ENCODE results near the gene RAB4B. TPM values are rescaled to one million over a fixed set of nuclear protein-coding genes. Genes with fewer than 3 reads are reported as not detected.
A peak's percentile ranks its signal among the peaks of the same experiment; 100 is the strongest.
"Not testable (repeated sequence)": the region's sequence is repeated elsewhere in the genome, so short reads cannot be mapped to it uniquely, and the experiment has no call there.

Gene RAB4B
- total RNA-seq, 2 donors from 2014 or later: 42.8 to 60.6 TPM

- Mint-ChIP-seq H3K27ac (peak overlapping the region; percentile 85 to 88), H3K36me3 (peaks cover 12 to 28% of the 10 kb centered on the region in 2 donors), H3K9me3 (no peaks in the 10 kb centered on the region)
- no peak for ATAC-seq
- no peak for DNase-seq (ENCODE audit: low spot score in 2 of 2)
These were observed 27.3 kb downstream of the RAB4B start for GRCh38 chr19:40805258-40805868.

DNA sequence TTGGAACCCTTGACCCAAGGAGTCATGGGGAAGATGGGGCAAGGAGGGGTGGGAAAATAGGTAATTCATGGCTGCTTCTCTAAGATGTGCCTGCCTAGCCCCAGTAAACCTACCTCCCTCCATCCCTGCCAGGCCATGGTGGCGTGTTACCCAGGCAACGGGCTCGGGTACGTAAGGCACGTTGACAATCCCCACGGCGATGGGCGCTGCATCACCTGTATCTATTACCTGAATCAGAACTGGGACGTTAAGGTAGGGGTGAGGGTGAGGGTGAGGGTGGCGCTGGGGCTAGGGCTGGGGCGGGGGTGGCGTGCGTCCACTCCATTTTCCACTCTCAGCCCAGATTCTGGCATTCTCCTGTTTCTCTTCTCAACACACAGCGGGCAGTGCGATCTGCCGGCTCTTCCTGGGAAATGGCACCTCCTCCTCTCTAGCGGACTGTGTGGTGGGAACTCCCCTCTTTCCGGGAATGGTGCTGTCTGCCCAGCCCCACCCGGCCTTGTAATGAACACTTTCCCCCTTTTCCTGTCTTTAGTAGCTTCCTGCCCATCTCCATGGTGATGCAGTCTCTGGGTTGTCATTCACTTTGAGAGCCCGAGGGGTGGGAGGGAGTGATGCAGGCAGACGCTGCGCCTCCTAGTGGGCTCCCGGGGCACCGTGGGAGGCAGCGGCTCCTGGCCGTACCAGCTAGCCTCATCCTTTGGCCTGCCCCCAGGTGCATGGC, 28.5 kb downstream of the RAB4B start:
- DNase-seq (ENCODE audit: low spot score in 2 of 2): peak; percentile 82 to 85
- Mint-ChIP-seq H3K27ac (peak overlapping the region; percentile 85 to 97), H3K9me3 (no peaks in the 10 kb centered on the region), H3K36me3 (peaks cover 6 to 22% of the 10 kb centered on the region in 2 donors)
- peak; percentile 61 to 63 for ATAC-seq

DNA sequence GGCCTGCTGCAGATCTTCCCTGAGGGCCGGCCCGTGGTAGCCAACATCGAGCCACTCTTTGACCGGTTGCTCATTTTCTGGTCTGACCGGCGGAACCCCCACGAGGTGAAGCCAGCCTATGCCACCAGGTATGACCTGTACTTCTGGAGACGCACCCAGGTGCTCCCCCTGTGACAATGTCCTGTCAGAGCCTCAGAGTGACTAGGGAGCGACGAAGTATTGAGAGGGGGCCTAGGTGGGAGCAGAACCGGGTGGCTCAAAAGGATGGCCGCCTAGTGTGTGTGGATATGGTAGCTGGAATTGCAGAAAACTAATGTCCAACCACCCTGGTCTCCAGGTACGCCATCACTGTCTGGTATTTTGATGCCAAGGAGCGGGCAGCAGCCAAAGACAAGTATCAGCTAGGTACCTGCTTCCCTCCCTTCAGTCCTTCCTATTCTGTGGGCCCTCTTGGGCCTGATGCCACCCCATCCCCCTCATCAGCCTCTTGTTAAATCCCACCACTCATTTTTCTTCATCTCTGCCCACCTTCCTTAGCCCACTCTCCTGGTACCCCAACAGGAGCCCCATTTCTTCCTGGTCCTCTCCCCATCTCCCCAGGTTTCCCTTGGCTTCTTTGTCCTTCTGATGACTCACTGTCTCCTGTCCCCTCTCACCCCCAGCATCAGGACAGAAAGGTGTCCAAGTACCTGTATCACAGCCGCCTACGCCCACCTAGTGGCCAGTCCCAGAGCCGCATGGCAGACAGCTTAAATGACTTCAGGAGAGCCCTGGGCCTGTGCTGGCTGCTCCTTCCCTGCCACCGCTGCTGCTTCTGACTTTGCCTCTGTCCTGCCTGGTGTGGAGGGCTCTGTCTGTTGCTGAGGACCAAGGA, 29.3 kb downstream of the RAB4B start:
- Mint-ChIP-seq H3K27ac (peak overlapping the region; percentile 52 to 85), H3K36me3 (peaks cover 0 to 14% of the 10 kb centered on the region in 2 donors), H3K9me3 (no peaks in the 10 kb centered on the region)
- no peak for ATAC-seq
- DNase-seq (ENCODE audit: low spot score in 2 of 2): no peak

DNA sequence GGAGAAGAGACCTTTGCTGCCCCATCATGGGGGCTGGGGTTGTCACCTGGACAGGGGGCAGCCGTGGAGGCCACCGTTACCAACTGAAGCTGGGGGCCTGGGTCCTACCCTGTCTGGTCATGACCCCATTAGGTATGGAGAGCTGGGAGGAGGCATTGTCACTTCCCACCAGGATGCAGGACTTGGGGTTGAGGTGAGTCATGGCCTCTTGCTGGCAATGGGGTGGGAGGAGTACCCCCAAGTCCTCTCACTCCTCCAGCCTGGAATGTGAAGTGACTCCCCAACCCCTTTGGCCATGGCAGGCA, 29.9 kb downstream of the RAB4B start:
- Mint-ChIP-seq H3K27ac (peak overlapping the region; percentile 52 to 85), H3K36me3 (peaks cover 0 to 11% of the 10 kb centered on the region in 2 donors), H3K9me3 (no peaks in the 10 kb centered on the region)
- DNase-seq (ENCODE audit: low spot score in 2 of 2) (no peak), ATAC-seq (no peak)

GRCh38 chr19:40808497-40808896, 30.4 kb downstream of the RAB4B start:
- DNase-seq (ENCODE audit: low spot score in 2 of 2): no peak
- Mint-ChIP-seq H3K9me3 (no peaks in the 10 kb centered on the region), H3K36me3 (peaks cover 0 to 11% of the 10 kb centered on the region in 2 donors), H3K27ac (peak overlapping the region in 1 of 2 donors; percentile 25)
- no peak for ATAC-seq

- H3K9me3 Mint-ChIP-seq: no peaks in the 10 kb centered on the region
- H3K36me3 Mint-ChIP-seq: peaks cover 0 to 5% of the 10 kb centered on the region in 2 donors
- peak overlapping the region; percentile 25 to 44 for H3K27ac Mint-ChIP-seq
- ATAC-seq (no peak), DNase-seq (ENCODE audit: low spot score in 2 of 2) (no peak)
These were observed 31.5 kb downstream of the RAB4B start for GRCh38 chr19:40809358-40810086.

- no peaks in the 10 kb centered on the region for H3K9me3 Mint-ChIP-seq
- no peak for ATAC-seq
- no peak for DNase-seq (ENCODE audit: low spot score in 2 of 2)
- peaks cover 0 to 5% of the 10 kb centered on the region in 2 donors for H3K36me3 Mint-ChIP-seq
- peak overlapping the region in 1 of 2 donors; percentile 85 for H3K27ac Mint-ChIP-seq
These were observed 32.1 kb downstream of the RAB4B start for GRCh38 chr19:40810160-40810559.

DNA sequence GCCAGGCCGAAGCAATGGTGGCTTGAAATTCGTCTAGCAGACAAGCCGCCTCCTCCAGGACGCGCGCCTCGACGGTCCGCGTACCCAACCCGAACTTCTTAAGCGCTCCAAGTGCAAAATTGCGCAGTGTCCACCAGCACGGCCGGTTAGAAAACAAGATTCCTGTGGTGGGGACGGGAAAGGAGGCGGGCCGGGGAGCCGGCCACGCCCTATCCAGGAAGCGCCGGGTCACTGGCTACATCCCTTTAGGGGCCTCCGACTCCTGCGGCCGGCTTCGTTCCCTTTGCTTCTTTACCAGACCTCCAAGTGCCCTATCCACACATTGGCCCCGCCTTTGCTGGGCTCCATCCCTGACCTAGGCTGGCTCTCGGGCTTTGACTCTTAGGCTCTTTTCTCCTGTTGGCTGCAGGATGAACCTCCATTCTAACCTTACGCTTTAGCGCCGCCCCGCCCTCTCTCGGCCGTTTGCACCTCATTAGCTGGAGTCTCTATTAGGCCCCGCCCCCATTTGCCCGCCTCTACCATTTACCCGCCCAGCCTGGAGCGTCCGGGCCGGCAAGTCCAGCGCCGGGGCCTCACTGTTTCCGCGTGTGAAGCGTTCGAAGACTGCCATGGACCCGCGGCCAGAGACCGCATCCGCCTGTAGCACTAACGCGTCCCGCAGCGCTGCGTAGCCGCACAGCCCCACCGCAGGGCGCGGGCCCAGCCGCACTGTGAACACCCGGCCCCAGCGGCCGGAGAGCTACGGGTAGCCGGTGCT, 32.8 kb downstream of the RAB4B start:
- ATAC-seq (peak; percentile 83 to 85), DNase-seq (ENCODE audit: low spot score in 2 of 2) (peak; percentile 61 to 88)
- H3K36me3 Mint-ChIP-seq, H3K9me3 Mint-ChIP-seq: not testable (repeated sequence)
- peak overlapping the region; percentile 85 to 94 for H3K27ac Mint-ChIP-seq

DNA sequence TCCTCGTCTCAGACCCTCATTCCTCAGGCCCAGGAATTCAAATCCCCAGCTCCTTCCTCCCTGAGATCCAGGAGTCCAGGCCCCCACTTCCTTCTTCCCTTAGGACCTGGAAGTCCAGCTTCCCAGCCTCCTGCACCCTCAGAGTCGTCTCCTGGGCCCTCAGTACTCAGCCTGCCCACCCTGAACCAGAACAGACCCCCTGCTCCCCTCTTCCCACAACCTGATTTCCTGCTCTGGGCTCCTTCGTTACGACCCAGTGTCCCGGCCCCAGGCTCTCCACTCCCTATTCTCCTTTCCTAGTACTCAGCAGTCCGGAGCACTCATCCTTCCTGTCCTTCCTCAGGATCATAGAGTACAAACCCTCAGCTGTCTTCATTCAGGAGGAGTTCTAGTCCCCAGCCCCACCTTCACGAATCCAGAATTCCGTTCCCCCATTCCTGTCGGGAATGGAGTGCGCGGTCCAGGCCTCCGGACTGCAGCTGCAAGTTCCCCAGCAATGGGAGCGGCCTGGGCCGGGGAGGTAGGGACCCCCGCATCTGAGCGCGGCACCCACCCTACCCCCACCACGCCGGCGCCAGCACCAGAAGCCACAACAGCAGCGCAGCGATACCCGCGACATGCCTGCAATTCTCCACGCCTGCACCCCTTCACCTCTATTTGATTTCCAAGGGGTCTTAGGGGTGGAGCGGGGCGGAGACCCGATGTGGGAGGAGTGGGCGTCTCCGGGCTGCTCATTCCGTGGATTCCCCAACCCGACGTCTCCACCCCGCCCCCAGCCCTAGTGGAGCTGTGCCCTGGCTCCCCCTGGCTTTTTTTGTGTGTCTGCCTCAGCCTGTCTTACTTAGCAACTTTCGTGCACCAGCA, 33.7 kb downstream of the RAB4B start:
- ATAC-seq (no peak), DNase-seq (ENCODE audit: low spot score in 2 of 2) (peak in 1 of 2 donors; percentile 23)
- peak overlapping the region; percentile 81 to 85 for H3K27ac Mint-ChIP-seq

GRCh38 chr19:40812571-40812970, 34.5 kb downstream of the RAB4B start:
- H3K9me3 Mint-ChIP-seq; H3K36me3 Mint-ChIP-seq; DNase-seq (ENCODE audit: low spot score in 2 of 2); ATAC-seq: not testable (repeated sequence)
- H3K27ac Mint-ChIP-seq: peak overlapping the region in 1 of 2 donors; percentile 85

More for the DNA sequence above, 33.7 kb downstream of the RAB4B start:
- Mint-ChIP-seq H3K9me3 (no peaks in the 10 kb centered on the region), H3K36me3 (peaks cover 0 to 3% of the 10 kb centered on the region in 2 donors)

- no peaks in the 10 kb centered on the region for H3K36me3 Mint-ChIP-seq
- DNase-seq (ENCODE audit: low spot score in 2 of 2) (no peak), ATAC-seq (no peak)
- no peaks in the 10 kb centered on the region for H3K9me3 Mint-ChIP-seq
- peak overlapping the region in 1 of 2 donors; percentile 85 for H3K27ac Mint-ChIP-seq
These were observed 35.1 kb downstream of the RAB4B start for GRCh38 chr19:40813182-40813581.

- DNase-seq (ENCODE audit: low spot score in 2 of 2) (no peak), ATAC-seq (no peak)
- Mint-ChIP-seq H3K27ac (peak overlapping the region in 1 of 2 donors; percentile 7), H3K36me3 (no peaks in the 10 kb centered on the region), H3K9me3 (no peaks in the 10 kb centered on the region)
These were observed 37.2 kb downstream of the RAB4B start for GRCh38 chr19:40815223-40815622.

- ATAC-seq: peak; percentile 91 to 92
- H3K36me3 Mint-ChIP-seq, H3K9me3 Mint-ChIP-seq: not testable (repeated sequence)
- peak; percentile 69 to 78 for DNase-seq (ENCODE audit: low spot score in 2 of 2)
- peak overlapping the region; percentile 16 to 36 for H3K27ac Mint-ChIP-seq
These were observed 40.7 kb downstream of the RAB4B start for GRCh38 chr19:40818480-40819399.

Measured in activated naive CD4-positive, alpha-beta T cell treated with anti-CD3 and anti-CD28 coated beads, Interleukin-2, amount 50 U/mL, for 72 hours (primary cell).